ENCODE results near the gene AMBN.

- TF ChIP-seq CTCF (optimal IDR thresholded peaks at IDR 0.05 in 1 of 3, IDR thresholded peaks at IDR 0.05 in 1 of 3, conservative IDR thresholded peaks at IDR 0.05 in 1 of 3; ENCODE audit: extremely low read depth in 1 of 3, insufficient read depth in 2 of 3, low read length in 3 of 3) (no peak), EZH2 (IDR thresholded peaks at IDR 0.05; ENCODE audit: low read length) (no peak)
Observed at GRCh38 chr4:70627620-70628019, 35.6 kb downstream of the AMBN start.
